Trophoblast cell (in vitro differentiated cells and primary cell): ENCODE results near the gene ANKRD66.
"Not testable (repeated sequence)": the region's sequence is repeated elsewhere in the genome, so short reads cannot be mapped to it uniquely, and the experiment has no call there.

ENCODE experiments used
- DNase-seq, 2 donors: peaks; one replicate each; pipeline ENCODE4 v3.0.0-alpha.2; 2016
- H2AFZ ChIP-seq: 2 replicates; pipeline ENCODE4 v1.6.1; 2013; ENCODE audit warnings: low read length, moderate library complexity, mild to moderate bottlenecking; ENCODE audit not compliant: insufficient read depth, poor library complexity
- H2AK5ac ChIP-seq: 2 replicates; pipeline ENCODE4 v1.6.1; 2013; ENCODE audit warnings: mild to moderate bottlenecking, low read length
- H2BK120ac ChIP-seq: 2 replicates; pipeline ENCODE4 v1.6.1; 2013; ENCODE audit warnings: low read length, mild to moderate bottlenecking, moderate library complexity; ENCODE audit not compliant: insufficient read depth, poor library complexity
- H2BK12ac ChIP-seq: 2 replicates; pipeline ENCODE4 v1.6.1; 2013; ENCODE audit warnings: mild to moderate bottlenecking, low read length, moderate library complexity
- H2BK5ac ChIP-seq: 2 replicates; pipeline ENCODE4 v1.6.1; 2013; ENCODE audit warnings: low read length, low read depth, moderate library complexity, mild to moderate bottlenecking; ENCODE audit not compliant: poor library complexity
- H3K14ac ChIP-seq: 2 replicates; pipeline ENCODE4 v1.6.1; 2013; ENCODE audit warnings: mild to moderate bottlenecking, low read length
- H3K18ac ChIP-seq: 2 replicates; pipeline ENCODE4 v1.6.1; 2013; ENCODE audit warnings: mild to moderate bottlenecking, low read length
- H3K23ac ChIP-seq: 2 replicates; pipeline ENCODE4 v1.6.1; 2013; ENCODE audit warnings: low read length
- H3K27ac ChIP-seq: 2 replicates; pipeline ENCODE4 v1.5.1; 2013; ENCODE audit warnings: low read depth, mild to moderate bottlenecking, inconsistent platforms, low read length, moderate library complexity
- H3K27me3 ChIP-seq: 2 replicates; pipeline ENCODE4 v1.6.1; 2013; ENCODE audit warnings: inconsistent platforms, mild to moderate bottlenecking, low read length, moderate library complexity; ENCODE audit not compliant: insufficient read depth
- H3K36me3 ChIP-seq, 2 experiments: 1 replicate in 1 of 2; 2 replicates in 1 of 2; pipeline ENCODE4 v1.6.1; 2013; ENCODE audit warnings: low read length in 2 of 2, mild to moderate bottlenecking in 2 of 2, moderate library complexity in 1 of 2; ENCODE audit not compliant: insufficient read depth in 2 of 2, control insufficient read depth in 1 of 2
- H3K4ac ChIP-seq: 2 replicates; pipeline ENCODE4 v1.6.1; 2013; ENCODE audit warnings: low read depth, mild to moderate bottlenecking, low read length, moderate library complexity
- H3K4me1 ChIP-seq, 2 experiments: 1 replicate in 1 of 2; 2 replicates in 1 of 2; pipeline ENCODE4 v1.6.1; 2013; ENCODE audit warnings: low read length in 2 of 2, mild to moderate bottlenecking in 2 of 2, moderate library complexity in 1 of 2; ENCODE audit not compliant: insufficient read depth in 2 of 2, control insufficient read depth in 1 of 2
- H3K4me2 ChIP-seq: 2 replicates; pipeline ENCODE4 v1.6.1; 2013; ENCODE audit warnings: inconsistent platforms, mild to moderate bottlenecking, low read length, moderate library complexity
- H3K4me3 ChIP-seq: 2 replicates; pipeline ENCODE4 v1.5.1; 2013; ENCODE audit warnings: mild to moderate bottlenecking, low read depth, low read length, inconsistent platforms
- H3K79me1 ChIP-seq: one replicate; pipeline ENCODE4 v1.6.1; 2013; ENCODE audit warnings: low read length
- H3K79me2 ChIP-seq: 2 replicates; pipeline ENCODE4 v1.6.1; 2013; ENCODE audit warnings: low read length, mild to moderate bottlenecking; ENCODE audit not compliant: control insufficient read depth, insufficient read depth, poor library complexity
- H3K9ac ChIP-seq: 2 replicates; pipeline ENCODE4 v1.6.1; 2013; ENCODE audit warnings: mild to moderate bottlenecking, low read length
- H3K9me3 ChIP-seq: 2 replicates; pipeline ENCODE4 v1.6.1; 2013; ENCODE audit warnings: low read depth, mild to moderate bottlenecking, control low read depth, inconsistent platforms, low read length; ENCODE audit not compliant: insufficient read depth
- H4K12ac ChIP-seq: 2 replicates; pipeline ENCODE4 v1.6.1; 2013; ENCODE audit warnings: low read depth, mild to moderate bottlenecking, low read length, moderate library complexity
- H4K8ac ChIP-seq: 2 replicates; pipeline ENCODE4 v1.6.1; 2013; ENCODE audit warnings: low read depth, mild to moderate bottlenecking, low read length, moderate library complexity
- H4K91ac ChIP-seq: one replicate; pipeline ENCODE4 v1.6.1; 2013; ENCODE audit warnings: low read depth, mild to moderate bottlenecking, low read length, moderate library complexity
- WGBS: extraction: QIAGEN DNeasy Blood & Tissue Kit; methylation state at CpG from one replicate; pipeline ENCODE4 v1.1.7; 2013; ENCODE audit warnings: missing lambda C conversion rate; ENCODE audit not compliant: insufficient read length, insufficient coverage; ENCODE audit errors: extremely low coverage; 5-methylcytosine and 5-hydroxymethylcytosine counted together

The ANKRD66 gene

DNA sequence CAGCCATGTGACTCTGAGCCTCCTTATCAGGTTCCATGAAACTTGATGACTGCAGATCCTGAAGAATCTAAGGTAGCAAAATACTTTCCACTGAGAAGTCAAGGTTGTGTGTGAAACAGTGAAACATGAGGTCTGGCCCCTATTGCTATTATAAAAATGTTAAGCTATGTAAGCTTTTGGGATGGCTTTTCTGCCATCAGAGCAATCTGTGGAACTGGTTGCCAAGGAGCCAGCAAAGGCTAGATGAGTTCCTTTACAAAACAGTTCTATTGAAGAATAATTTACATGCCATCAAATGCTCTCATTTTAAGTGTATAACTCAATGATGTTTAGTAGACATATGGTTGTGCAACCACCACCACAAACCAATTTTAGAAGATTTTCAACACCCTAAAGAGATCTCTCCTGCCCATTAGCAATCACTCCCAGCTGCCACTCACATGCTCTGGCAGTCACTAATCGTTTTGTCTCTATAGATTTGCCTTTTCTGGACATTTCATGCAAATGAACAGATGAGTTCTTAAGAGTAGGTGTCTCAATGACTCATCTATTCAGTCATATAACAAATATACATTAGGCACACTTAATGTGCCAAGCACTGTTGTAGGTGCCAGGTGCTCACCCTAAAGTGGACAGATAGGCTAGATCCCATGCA is 26.6 kb downstream of the ANKRD66 start:
- no peak overlapping the region for H4K91ac ChIP-seq
- H4K8ac ChIP-seq: no peak overlapping the region
- no peak overlapping the region for H4K12ac ChIP-seq
- peak; percentile 81 to 91 for DNase-seq
- no CpG with 5 or more reads among the region's 1 CpG for WGBS
- H3K79me1 ChIP-seq: no peaks in the 10 kb centered on the region
- H3K79me2 ChIP-seq: no peaks in the 10 kb centered on the region
- no peak overlapping the region for H2AK5ac ChIP-seq
- H3K27ac ChIP-seq: no peak overlapping the region
- H2AFZ ChIP-seq: no peak overlapping the region
- no peak overlapping the region for H3K18ac ChIP-seq
- no peak overlapping the region for H3K4me3 ChIP-seq
- no peak overlapping the region for H2BK120ac ChIP-seq
- H3K36me3 ChIP-seq: no peaks in the 10 kb centered on the region
- no peak overlapping the region for H3K23ac ChIP-seq
- no peak overlapping the region for H3K9ac ChIP-seq
- no peak overlapping the region for H3K14ac ChIP-seq
- H2BK5ac ChIP-seq: no peak overlapping the region
- H3K9me3 ChIP-seq: no peaks in the 10 kb centered on the region
- no peak overlapping the region for H2BK12ac ChIP-seq
- H3K4me2 ChIP-seq: no peak overlapping the region
- H3K4ac ChIP-seq: no peak overlapping the region
- no peaks in the 10 kb centered on the region for H3K4me1 ChIP-seq
- no peaks in the 10 kb centered on the region for H3K27me3 ChIP-seq

DNA sequence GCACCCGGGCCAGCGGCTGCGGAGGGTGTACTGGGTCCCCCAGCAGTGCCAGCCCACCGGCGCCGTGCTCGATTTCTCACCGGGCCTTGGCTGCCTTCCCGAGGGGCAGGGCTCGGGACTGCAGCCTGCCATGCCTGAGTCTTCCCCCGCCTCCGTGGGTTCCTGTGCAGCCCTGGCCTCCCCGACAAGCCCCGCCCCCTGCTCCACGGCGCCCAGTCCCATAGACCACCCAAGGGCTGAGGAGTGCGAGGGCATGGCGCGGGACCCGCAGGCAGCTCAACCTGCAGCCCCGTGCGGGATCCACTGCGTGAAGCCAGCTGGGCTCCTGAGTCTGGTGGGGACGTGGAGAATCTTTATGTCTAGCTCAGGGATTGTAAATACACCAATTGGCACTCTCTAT is 28.0 kb downstream of the ANKRD66 start:
- H3K4ac ChIP-seq: not testable (repeated sequence)

DNA sequence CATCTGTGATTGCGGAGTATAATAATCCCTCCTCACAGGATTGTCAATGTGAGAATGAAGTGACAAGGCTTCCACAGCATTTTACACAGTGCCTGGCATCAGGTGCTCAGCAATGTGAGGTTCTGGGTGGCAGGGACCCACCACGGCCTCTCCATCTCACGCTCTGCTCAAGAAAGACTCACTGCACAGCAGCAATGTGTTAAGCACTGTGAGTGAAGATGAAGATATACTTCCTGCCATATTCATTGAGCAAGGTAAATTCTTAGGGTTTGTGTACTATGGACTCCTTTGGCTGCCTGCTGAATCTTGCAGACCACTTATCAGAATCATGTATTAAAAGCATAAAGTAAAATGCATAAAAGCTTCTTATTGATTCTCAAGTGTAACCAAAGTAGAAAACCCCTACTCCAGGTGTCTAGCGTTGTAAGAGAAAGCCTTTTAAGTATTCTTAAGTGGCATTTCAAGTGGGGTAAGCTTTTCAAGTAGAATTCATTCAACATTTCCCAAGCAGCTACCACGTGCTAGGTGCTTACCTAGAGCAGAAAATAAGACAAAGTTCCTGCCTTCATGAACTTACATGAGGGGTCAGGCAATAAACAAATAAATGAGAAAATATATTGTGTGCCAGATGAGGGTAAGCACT is 29.5 kb downstream of the ANKRD66 start:
- Histone ChIP-seq H3K79me2 (no peaks in the 10 kb centered on the region), H3K27ac (no peak overlapping the region), H4K12ac (no peak overlapping the region), H3K79me1 (no peaks in the 10 kb centered on the region), H3K4me3 (no peak overlapping the region), H4K8ac (no peak overlapping the region), H3K9me3 (no peaks in the 10 kb centered on the region), H2BK120ac (no peak overlapping the region), H3K9ac (no peak overlapping the region), H3K14ac (no peak overlapping the region), H2AK5ac (no peak overlapping the region), H2BK12ac (no peak overlapping the region), H3K36me3 (no peaks in the 10 kb centered on the region), H3K4ac (no peak overlapping the region), H3K4me2 (no peak overlapping the region), H2AFZ (no peak overlapping the region), H3K27me3 (no peaks in the 10 kb centered on the region), H3K23ac (no peak overlapping the region), H3K18ac (no peak overlapping the region), H3K4me1 (no peaks in the 10 kb centered on the region), H2BK5ac (no peak overlapping the region), H4K91ac (no peak overlapping the region)
- no CpG with 5 or more reads among the region's 5 CpGs for WGBS
- no peak for DNase-seq

More for the DNA sequence above, 28.0 kb downstream of the ANKRD66 start:
- WGBS: no CpG with 5 or more reads among the region's 24 CpGs
- H3K4me1 ChIP-seq, H4K91ac ChIP-seq, H3K27ac ChIP-seq, H3K9ac ChIP-seq, H2BK5ac ChIP-seq, H3K18ac ChIP-seq, H3K36me3 ChIP-seq, H3K9me3 ChIP-seq, H3K14ac ChIP-seq, H3K27me3 ChIP-seq, H3K4me2 ChIP-seq, H4K12ac ChIP-seq, H2AK5ac ChIP-seq, H2BK12ac ChIP-seq, H2AFZ ChIP-seq, H3K4me3 ChIP-seq, H4K8ac ChIP-seq, H3K79me2 ChIP-seq, DNase-seq, H2BK120ac ChIP-seq, H3K23ac ChIP-seq, H3K79me1 ChIP-seq: not testable (repeated sequence)

DNA sequence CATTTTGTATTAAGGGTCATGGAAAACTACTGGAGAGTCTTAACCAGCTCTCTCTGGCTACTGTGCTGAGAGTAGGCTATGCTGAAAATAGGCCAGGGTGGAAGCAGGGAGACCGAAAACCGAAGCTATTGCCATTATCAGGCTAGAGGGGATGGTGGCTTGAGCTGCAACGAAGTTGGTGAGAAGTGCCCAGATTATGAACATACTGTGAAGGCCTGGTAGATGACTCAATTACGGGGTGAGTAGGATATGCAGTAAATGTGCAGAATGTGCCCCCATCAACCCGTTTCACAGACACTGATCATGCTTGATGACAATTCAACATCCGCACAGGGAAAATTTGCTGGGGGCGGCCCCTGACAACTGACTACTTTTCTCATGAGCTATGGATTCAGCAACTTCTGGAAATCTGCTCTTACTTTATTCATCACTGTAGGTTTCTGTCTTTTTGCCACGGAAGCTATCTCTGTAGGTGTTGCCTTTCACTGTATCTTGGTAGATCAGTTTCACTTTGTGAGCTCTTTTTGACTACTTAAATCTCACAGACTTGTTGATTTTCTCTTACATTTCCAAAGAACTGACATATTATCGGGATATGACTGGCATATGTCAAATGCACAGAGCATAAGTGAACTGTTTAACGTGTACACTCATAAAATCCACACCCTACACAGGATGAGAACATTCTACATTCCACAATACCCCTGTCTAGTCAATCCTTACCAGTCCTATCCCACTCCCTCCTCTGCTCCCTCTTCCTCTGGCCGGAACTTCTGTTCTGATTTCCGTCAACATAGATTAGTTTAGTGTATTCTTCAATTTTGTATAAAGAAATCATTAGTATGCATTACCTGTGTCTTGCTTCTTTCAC is 31.0 kb downstream of the ANKRD66 start:
- Histone ChIP-seq H2BK12ac (no peak overlapping the region), H2BK5ac (no peak overlapping the region), H3K9me3 (no peaks in the 10 kb centered on the region), H3K79me2 (no peaks in the 10 kb centered on the region), H3K27me3 (no peaks in the 10 kb centered on the region), H3K14ac (no peak overlapping the region), H4K12ac (no peak overlapping the region), H2AK5ac (no peak overlapping the region), H3K4me2 (no peak overlapping the region), H3K4ac (no peak overlapping the region), H3K9ac (no peak overlapping the region), H3K4me3 (no peak overlapping the region), H3K23ac (no peak overlapping the region), H3K4me1 (no peaks in the 10 kb centered on the region), H2BK120ac (no peak overlapping the region), H4K91ac (no peak overlapping the region), H3K27ac (no peak overlapping the region), H2AFZ (no peak overlapping the region), H3K36me3 (no peaks in the 10 kb centered on the region), H3K79me1 (no peaks in the 10 kb centered on the region), H3K18ac (no peak overlapping the region), H4K8ac (no peak overlapping the region)
- DNase-seq: peak; percentile 90
- WGBS: no CpG with 5 or more reads among the region's 12 CpGs
